Endothelial cell of umbilical vein (primary cell): ENCODE measurements around the gene ITGA3.

Source experiments
- EZH2 ChIP-seq: IDR thresholded peaks from 2 replicates; pipeline ENCODE4 v1.6.1; 2012; ENCODE audit warnings: borderline replicate concordance, low read depth, mild to moderate bottlenecking, moderate library complexity, low read length, inconsistent platforms; ENCODE audit not compliant: severe bottlenecking
- FOS ChIP-seq: IDR thresholded peaks from 2 replicates; pipeline ENCODE4 v1.6.1; 2011; ENCODE audit warnings: mild to moderate bottlenecking, low read length, moderate library complexity, borderline replicate concordance; ENCODE audit not compliant: insufficient read depth
- GATA2 ChIP-seq: IDR thresholded peaks from 2 replicates; pipeline ENCODE4 v1.7.0; 2011; ENCODE audit warnings: low read depth, mild to moderate bottlenecking, moderate library complexity, mixed read lengths, low read length; ENCODE audit not compliant: insufficient read length, insufficient read depth
- JUN ChIP-seq: IDR thresholded peaks from 2 replicates; pipeline ENCODE4 v1.6.1; 2011; ENCODE audit warnings: borderline replicate concordance, low read depth; ENCODE audit not compliant: insufficient read length, insufficient read depth
- POLR2A ChIP-seq: IDR thresholded peaks from 2 replicates; pipeline ENCODE4 v1.6.1; 2012; ENCODE audit warnings: low read depth, mild to moderate bottlenecking, control low read depth, low read length
- POLR2AphosphoS5 ChIP-seq: IDR thresholded peaks from 2 replicates; pipeline ENCODE4 v1.6.1; 2012; ENCODE audit warnings: low read depth, mild to moderate bottlenecking, control low read depth, low read length, moderate library complexity; ENCODE audit not compliant: insufficient read depth
- TF ChIP-seq, protein P1 (sequence below), 2 donors: IDR thresholded peaks; 1 replicate in 1 of 2; 2 replicates in 1 of 2; pipeline ENCODE4 v1.5.1; 2011; ENCODE audit warnings: low read length in 2 of 2, mild to moderate bottlenecking in 2 of 2, moderate library complexity in 2 of 2, control low read depth in 1 of 2, inconsistent platforms in 1 of 2, low read depth in 1 of 2; ENCODE audit not compliant: insufficient read depth in 1 of 2; ENCODE audit errors: extremely low read depth in 1 of 2
- TF ChIP-seq, protein P2 (sequence below): IDR thresholded peaks from 2 replicates; pipeline ENCODE4 v1.6.1; 2011; ENCODE audit not compliant: insufficient read depth, insufficient read length

DNA sequence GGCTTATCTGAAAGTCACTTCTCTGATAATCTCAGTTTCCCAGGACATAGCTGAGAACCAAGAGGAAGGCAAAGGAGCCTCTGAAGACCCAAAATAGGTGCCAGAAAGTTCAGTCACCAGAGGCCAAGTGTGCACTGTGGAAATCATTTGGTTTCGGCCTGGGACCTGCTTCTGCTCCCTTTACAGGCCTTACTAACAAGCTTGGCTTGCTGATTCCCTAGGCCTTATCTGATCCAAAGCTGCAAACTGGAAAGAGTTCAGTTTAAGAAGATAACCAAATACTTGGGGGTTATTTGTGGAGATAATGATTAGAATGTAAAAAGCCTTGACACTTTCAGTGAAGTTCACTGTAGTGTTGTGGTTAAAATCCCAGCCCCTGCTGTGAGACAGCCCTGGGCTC, 17.0 kb downstream of the ITGA3 start:
- TF ChIP-seq, protein P1, sequence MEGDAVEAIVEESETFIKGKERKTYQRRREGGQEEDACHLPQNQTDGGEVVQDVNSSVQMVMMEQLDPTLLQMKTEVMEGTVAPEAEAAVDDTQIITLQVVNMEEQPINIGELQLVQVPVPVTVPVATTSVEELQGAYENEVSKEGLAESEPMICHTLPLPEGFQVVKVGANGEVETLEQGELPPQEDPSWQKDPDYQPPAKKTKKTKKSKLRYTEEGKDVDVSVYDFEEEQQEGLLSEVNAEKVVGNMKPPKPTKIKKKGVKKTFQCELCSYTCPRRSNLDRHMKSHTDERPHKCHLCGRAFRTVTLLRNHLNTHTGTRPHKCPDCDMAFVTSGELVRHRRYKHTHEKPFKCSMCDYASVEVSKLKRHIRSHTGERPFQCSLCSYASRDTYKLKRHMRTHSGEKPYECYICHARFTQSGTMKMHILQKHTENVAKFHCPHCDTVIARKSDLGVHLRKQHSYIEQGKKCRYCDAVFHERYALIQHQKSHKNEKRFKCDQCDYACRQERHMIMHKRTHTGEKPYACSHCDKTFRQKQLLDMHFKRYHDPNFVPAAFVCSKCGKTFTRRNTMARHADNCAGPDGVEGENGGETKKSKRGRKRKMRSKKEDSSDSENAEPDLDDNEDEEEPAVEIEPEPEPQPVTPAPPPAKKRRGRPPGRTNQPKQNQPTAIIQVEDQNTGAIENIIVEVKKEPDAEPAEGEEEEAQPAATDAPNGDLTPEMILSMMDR (IDR thresholded peaks at IDR 0.05; ENCODE audit: extremely low read depth in 1 of 2, insufficient read depth in 1 of 2, low read depth in 1 of 2, low read length in 2 of 2): no peak
- TF ChIP-seq POLR2A: no peak
- TF ChIP-seq POLR2AphosphoS5: no peak
- no peak for TF ChIP-seq EZH2
- no peak for TF ChIP-seq JUN
- TF ChIP-seq GATA2: no peak
- TF ChIP-seq, protein P2, sequence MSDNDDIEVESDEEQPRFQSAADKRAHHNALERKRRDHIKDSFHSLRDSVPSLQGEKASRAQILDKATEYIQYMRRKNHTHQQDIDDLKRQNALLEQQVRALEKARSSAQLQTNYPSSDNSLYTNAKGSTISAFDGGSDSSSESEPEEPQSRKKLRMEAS: no peak
- no peak for TF ChIP-seq FOS
